ENCODE measurements around the gene MRC1. TPM values are rescaled to one million over a fixed set of nuclear protein-coding genes. Genes with fewer than 3 reads are reported as not detected.

The MRC1 gene
- total RNA-seq, 1 donor from 2014 or later: 18.9 TPM

GRCh38 chr10:17888189-17888588, 79.0 kb downstream of the MRC1 start:
- H3K4me3 ChIP-seq: no peak overlapping the region
- no peak for DNase-seq
- intact Hi-C loops (cut with micrococcal nuclease): no loop called here
- H3K27me3 ChIP-seq (ENCODE audit: low read depth): no peaks in the 10 kb centered on the region
- H3K4me1 ChIP-seq: no peaks in the 10 kb centered on the region
- no peaks in the 10 kb centered on the region for H3K36me3 ChIP-seq
- no peak for TF ChIP-seq CTCF (IDR thresholded peaks at IDR 0.05; ENCODE audit: borderline replicate concordance)
- peaks cover 6% of the 10 kb centered on the region for H3K9me3 ChIP-seq (replicated peaks)
- H3K27ac ChIP-seq (replicated peaks): no peak overlapping the region

- no peaks in the 10 kb centered on the region for H3K27me3 ChIP-seq (ENCODE audit: low read depth)
- no peak for TF ChIP-seq CTCF (IDR thresholded peaks at IDR 0.05; ENCODE audit: borderline replicate concordance)
- intact Hi-C loops (cut with micrococcal nuclease): no loop called here
- H3K9me3 ChIP-seq (replicated peaks): no peaks in the 10 kb centered on the region
- H3K36me3 ChIP-seq: no peaks in the 10 kb centered on the region
- no peaks in the 10 kb centered on the region for H3K4me1 ChIP-seq
- H3K27ac ChIP-seq (replicated peaks): no peak overlapping the region
- H3K4me3 ChIP-seq: no peak overlapping the region
- no peak for DNase-seq
Measured at GRCh38 chr10:17891435-17891834, 82.3 kb downstream of the MRC1 start.

- Histone ChIP-seq H3K4me1 (peaks cover 12% of the 10 kb centered on the region), H3K27ac (replicated peaks) (no peak overlapping the region), H3K9me3 (replicated peaks) (peaks cover 7% of the 10 kb centered on the region), H3K4me3 (no peak overlapping the region), H3K36me3 (no peaks in the 10 kb centered on the region), H3K27me3 (ENCODE audit: low read depth) (no peaks in the 10 kb centered on the region)
- intact Hi-C loops (cut with micrococcal nuclease): no loop called here
- DNase-seq: no peak
- TF ChIP-seq CTCF (IDR thresholded peaks at IDR 0.05; ENCODE audit: borderline replicate concordance): no peak
Measured at GRCh38 chr10:17904564-17904963, 95.4 kb downstream of the MRC1 start.

GRCh38 chr10:17905491-17905890, 96.3 kb downstream of the MRC1 start:
- H3K36me3 ChIP-seq: no peaks in the 10 kb centered on the region
- H3K4me1 ChIP-seq: peaks cover 12% of the 10 kb centered on the region
- H3K4me3 ChIP-seq: no peak overlapping the region
- no peak overlapping the region for H3K27ac ChIP-seq (replicated peaks)
- no peak for TF ChIP-seq CTCF (IDR thresholded peaks at IDR 0.05; ENCODE audit: borderline replicate concordance)
- no peaks in the 10 kb centered on the region for H3K27me3 ChIP-seq (ENCODE audit: low read depth)
- peaks cover 7% of the 10 kb centered on the region for H3K9me3 ChIP-seq (replicated peaks)
- intact Hi-C loops (cut with micrococcal nuclease): no loop called here
- DNase-seq: no peak

- TF ChIP-seq CTCF (IDR thresholded peaks at IDR 0.05; ENCODE audit: borderline replicate concordance): no peak
- intact Hi-C loops (cut with micrococcal nuclease): no loop called here
- DNase-seq: no peak
- Histone ChIP-seq H3K27ac (replicated peaks) (no peak overlapping the region), H3K36me3 (no peaks in the 10 kb centered on the region), H3K9me3 (replicated peaks) (peaks cover 7% of the 10 kb centered on the region), H3K4me1 (peaks cover 9% of the 10 kb centered on the region), H3K27me3 (ENCODE audit: low read depth) (no peaks in the 10 kb centered on the region), H3K4me3 (no peak overlapping the region)
Measured at GRCh38 chr10:17906002-17906401, 96.9 kb downstream of the MRC1 start.

- Histone ChIP-seq H3K9me3 (replicated peaks) (peaks cover 7% of the 10 kb centered on the region), H3K4me3 (no peak overlapping the region), H3K27me3 (ENCODE audit: low read depth) (no peaks in the 10 kb centered on the region), H3K27ac (replicated peaks) (no peak overlapping the region), H3K4me1 (peaks cover 4% of the 10 kb centered on the region), H3K36me3 (no peaks in the 10 kb centered on the region)
- intact Hi-C loops (cut with micrococcal nuclease): no loop called here
- no peak for DNase-seq
- TF ChIP-seq CTCF (IDR thresholded peaks at IDR 0.05; ENCODE audit: borderline replicate concordance): no peak
Measured at GRCh38 chr10:17907641-17908040, 98.5 kb downstream of the MRC1 start.
